B cell (primary cell): Measurements from ENCODE around the gene GIPC1.

Experiments
- EZH2 ChIP-seq: IDR thresholded peaks from 2 replicates; pipeline ENCODE4 v1.6.1; 2012; ENCODE audit warnings: borderline replicate concordance, low read depth, mild to moderate bottlenecking, moderate library complexity, low read length; ENCODE audit not compliant: insufficient read depth, poor library complexity, severe bottlenecking
- TF ChIP-seq, protein P1 (sequence below): fragments of 200-600 bp; IDR thresholded peaks from one replicate; pipeline ENCODE4 v1.8.0; 2022; ENCODE audit warnings: antibody characterized with exemption, mild to moderate bottlenecking

DNA sequence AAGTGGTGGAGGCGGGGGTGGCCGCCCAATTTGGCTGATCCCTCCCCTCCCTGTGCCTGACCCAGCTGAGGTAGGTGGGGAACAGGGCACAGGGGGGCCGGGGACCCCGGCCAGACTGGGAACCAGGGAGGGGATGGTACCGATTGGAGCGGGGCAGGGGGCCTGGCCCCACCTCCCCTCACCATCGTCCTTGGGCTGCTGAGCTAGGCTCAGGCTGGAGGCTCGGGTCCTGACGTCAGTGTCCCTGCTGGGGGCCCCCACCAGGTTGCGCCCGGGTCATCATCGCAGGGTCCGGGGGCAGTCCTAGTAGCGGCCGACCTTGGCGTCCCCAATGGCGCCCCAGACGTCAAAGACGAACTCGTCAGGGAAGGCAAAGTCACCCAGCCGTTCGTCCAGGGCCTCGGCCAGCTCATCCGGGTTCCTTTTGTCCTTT, 17.8 kb downstream of the GIPC1 start:
- TF ChIP-seq, protein P1, sequence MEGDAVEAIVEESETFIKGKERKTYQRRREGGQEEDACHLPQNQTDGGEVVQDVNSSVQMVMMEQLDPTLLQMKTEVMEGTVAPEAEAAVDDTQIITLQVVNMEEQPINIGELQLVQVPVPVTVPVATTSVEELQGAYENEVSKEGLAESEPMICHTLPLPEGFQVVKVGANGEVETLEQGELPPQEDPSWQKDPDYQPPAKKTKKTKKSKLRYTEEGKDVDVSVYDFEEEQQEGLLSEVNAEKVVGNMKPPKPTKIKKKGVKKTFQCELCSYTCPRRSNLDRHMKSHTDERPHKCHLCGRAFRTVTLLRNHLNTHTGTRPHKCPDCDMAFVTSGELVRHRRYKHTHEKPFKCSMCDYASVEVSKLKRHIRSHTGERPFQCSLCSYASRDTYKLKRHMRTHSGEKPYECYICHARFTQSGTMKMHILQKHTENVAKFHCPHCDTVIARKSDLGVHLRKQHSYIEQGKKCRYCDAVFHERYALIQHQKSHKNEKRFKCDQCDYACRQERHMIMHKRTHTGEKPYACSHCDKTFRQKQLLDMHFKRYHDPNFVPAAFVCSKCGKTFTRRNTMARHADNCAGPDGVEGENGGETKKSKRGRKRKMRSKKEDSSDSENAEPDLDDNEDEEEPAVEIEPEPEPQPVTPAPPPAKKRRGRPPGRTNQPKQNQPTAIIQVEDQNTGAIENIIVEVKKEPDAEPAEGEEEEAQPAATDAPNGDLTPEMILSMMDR: no peak
- no peak for TF ChIP-seq EZH2
